ENCODE data around the gene GAPDHS.

GAPDHS gene

GRCh38 chr19:35587321-35587720 is 54.1 kb downstream of the GAPDHS start:
- H3K27ac ChIP-seq (ENCODE audit: low read depth in 2 of 2, low read length in 2 of 2), result no peak overlapping the region
- H3K9me3 ChIP-seq (ENCODE audit: control insufficient read depth in 2 of 2, low read length in 2 of 2), result no peaks in the 10 kb centered on the region
- H3K9ac ChIP-seq (ENCODE audit: low read depth in 1 of 2, low read length in 2 of 2), result no peak overlapping the region
- H3K4me1 ChIP-seq (ENCODE audit: control insufficient read depth in 2 of 2, insufficient read depth in 2 of 2, low read length in 2 of 2), result no peaks in the 10 kb centered on the region
- no peaks in the 10 kb centered on the region for H3K27me3 ChIP-seq (ENCODE audit: control insufficient read depth in 2 of 2, insufficient read depth in 2 of 2, low read length in 2 of 2)
- no peaks in the 10 kb centered on the region for H3K36me3 ChIP-seq (ENCODE audit: control insufficient read depth in 2 of 2, insufficient read depth in 2 of 2, low read length in 2 of 2)
- H3K4me3 ChIP-seq (ENCODE audit: low read length in 2 of 2), result no peak overlapping the region

DNA sequence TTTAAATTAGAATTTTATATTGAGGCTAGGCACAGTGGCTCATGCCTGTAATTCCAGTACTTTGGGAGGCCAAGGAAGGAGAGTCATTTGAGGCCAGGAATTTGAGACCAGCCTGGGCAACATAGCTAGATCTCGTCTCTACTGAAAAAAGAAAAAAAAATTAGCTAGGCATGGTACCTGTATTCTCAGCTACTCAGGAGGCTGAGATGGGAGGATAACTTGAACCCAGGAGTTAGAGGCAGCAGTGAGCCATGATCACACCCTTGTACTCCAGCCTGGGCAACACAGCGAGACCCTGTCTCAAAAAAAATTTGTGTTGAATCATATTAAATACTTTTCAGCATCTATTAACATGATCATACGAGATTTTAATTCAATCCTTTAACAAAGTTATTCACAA is 57.6 kb downstream of the GAPDHS start:
- no peaks in the 10 kb centered on the region for H3K4me1 ChIP-seq (ENCODE audit: control insufficient read depth in 2 of 2, insufficient read depth in 2 of 2, low read length in 2 of 2)
- H3K9me3 ChIP-seq (ENCODE audit: control insufficient read depth in 2 of 2, low read length in 2 of 2), result no peaks in the 10 kb centered on the region
- no peak overlapping the region for H3K27ac ChIP-seq (ENCODE audit: low read depth in 2 of 2, low read length in 2 of 2)
- no peaks in the 10 kb centered on the region for H3K36me3 ChIP-seq (ENCODE audit: control insufficient read depth in 2 of 2, insufficient read depth in 2 of 2, low read length in 2 of 2)
- no peak overlapping the region for H3K4me3 ChIP-seq (ENCODE audit: low read length in 2 of 2)
- H3K27me3 ChIP-seq (ENCODE audit: control insufficient read depth in 2 of 2, insufficient read depth in 2 of 2, low read length in 2 of 2), result no peaks in the 10 kb centered on the region
- H3K9ac ChIP-seq (ENCODE audit: low read depth in 1 of 2, low read length in 2 of 2), result no peak overlapping the region

- Histone ChIP-seq H3K4me1 (ENCODE audit: control insufficient read depth in 2 of 2, insufficient read depth in 2 of 2, low read length in 2 of 2) (no peaks in the 10 kb centered on the region), H3K36me3 (ENCODE audit: control insufficient read depth in 2 of 2, insufficient read depth in 2 of 2, low read length in 2 of 2) (no peaks in the 10 kb centered on the region), H3K9me3 (ENCODE audit: control insufficient read depth in 2 of 2, low read length in 2 of 2) (no peaks in the 10 kb centered on the region), H3K27ac (ENCODE audit: low read depth in 2 of 2, low read length in 2 of 2) (no peak overlapping the region), H3K27me3 (ENCODE audit: control insufficient read depth in 2 of 2, insufficient read depth in 2 of 2, low read length in 2 of 2) (no peaks in the 10 kb centered on the region), H3K4me3 (ENCODE audit: low read length in 2 of 2) (no peak overlapping the region), H3K9ac (ENCODE audit: low read depth in 1 of 2, low read length in 2 of 2) (no peak overlapping the region)
Measured at GRCh38 chr19:35592226-35592625, 59.0 kb downstream of the GAPDHS start.
